ENCODE data around the gene PIP4K2C.
A peak's percentile ranks its signal among the peaks of the same experiment; 100 is the strongest.
"Not testable (repeated sequence)": the region's sequence is repeated elsewhere in the genome, so short reads cannot be mapped to it uniquely, and the experiment has no call there.

Gene PIP4K2C

GRCh38 chr12:57586128-57586527 lies 4.9 kb upstream of the PIP4K2C start:
- no peak for DNase-seq

- no peak for DNase-seq
Measured at GRCh38 chr12:57586832-57587429, 4.1 kb upstream of the PIP4K2C start.

- DNase-seq, result not testable (repeated sequence)
Measured at GRCh38 chr12:57588951-57589610, 1.9 kb upstream of the PIP4K2C start.

- no peak for DNase-seq
Measured at GRCh38 chr12:57590479-57590863, 521 bp upstream of the PIP4K2C start.

- DNase-seq, result no peak
Measured at GRCh38 chr12:57591782-57592325, 862 bp downstream of the PIP4K2C start.

- DNase-seq, result no peak
Measured at GRCh38 chr12:57592551-57593165, 1.7 kb downstream of the PIP4K2C start.

- no peak for DNase-seq
Measured at GRCh38 chr12:57593187-57593586, 2.2 kb downstream of the PIP4K2C start.

- no peak for DNase-seq
Measured at GRCh38 chr12:57600395-57600794, 9.4 kb downstream of the PIP4K2C start.

GRCh38 chr12:57602544-57602943 lies 11.6 kb downstream of the PIP4K2C start:
- no peak for DNase-seq

GRCh38 chr12:57603324-57603723 lies 12.3 kb downstream of the PIP4K2C start:
- no peak for DNase-seq

GRCh38 chr12:57603815-57604453 lies 12.9 kb downstream of the PIP4K2C start:
- DNase-seq, result peak; percentile 1

GRCh38 chr12:57604454-57604991 lies 13.5 kb downstream of the PIP4K2C start, which contains the start of gene DTX3:
Gene DTX3, plus strand, starts transcription at chr12:57604824. Its CDS starts 1,694 bp downstream, at chr12:57606518.
- peak; percentile 38 for DNase-seq

- DNase-seq, result no peak
Measured at GRCh38 chr12:57604992-57605810, 14.2 kb downstream of the PIP4K2C start.

GRCh38 chr12:57605811-57606311 lies 14.9 kb downstream of the PIP4K2C start:
- DNase-seq, result no peak

GRCh38 chr12:57606399-57606798 lies 15.4 kb downstream of the PIP4K2C start:
- no peak for DNase-seq

- DNase-seq, result no peak
Measured at GRCh38 chr12:57606821-57607220, 15.8 kb downstream of the PIP4K2C start.

- no peak for DNase-seq
Measured at GRCh38 chr12:57607958-57608663, 17.1 kb downstream of the PIP4K2C start.

- DNase-seq, result no peak
Measured at GRCh38 chr12:57609101-57609780, 18.2 kb downstream of the PIP4K2C start.

GRCh38 chr12:57609781-57610553 lies 19.0 kb downstream of the PIP4K2C start:
- no peak for DNase-seq

GRCh38 chr12:57610554-57611107 lies 19.6 kb downstream of the PIP4K2C start:
- no peak for DNase-seq

All from NCI-H774 (cell line).